ENCODE results near the gene SULT1A1.
"Not testable (repeated sequence)": the region's sequence is repeated elsewhere in the genome, so short reads cannot be mapped to it uniquely, and the experiment has no call there.

Gene SULT1A1

DNA sequence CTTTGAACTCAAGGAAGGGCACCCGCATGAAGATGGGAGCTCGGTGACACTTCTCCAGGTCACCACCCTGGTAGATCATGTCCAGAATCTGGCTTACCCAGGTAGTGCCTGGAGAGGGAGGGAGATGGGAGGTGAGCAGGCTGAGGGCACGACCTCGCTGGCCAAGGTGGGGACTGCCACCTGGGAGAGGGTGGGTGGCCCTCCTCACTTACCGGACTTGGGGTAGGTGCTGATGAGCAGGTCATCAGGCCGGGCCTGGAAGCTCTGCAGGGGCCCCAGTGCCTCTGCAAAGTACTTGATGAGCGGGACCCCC lies 1.4 kb downstream of the SULT1A1 start:
- not testable (repeated sequence) for DNase-seq

- DNase-seq = not testable (repeated sequence)
These were observed 2.0 kb downstream of the SULT1A1 start for GRCh38 chr16:28607681-28608495.

DNA sequence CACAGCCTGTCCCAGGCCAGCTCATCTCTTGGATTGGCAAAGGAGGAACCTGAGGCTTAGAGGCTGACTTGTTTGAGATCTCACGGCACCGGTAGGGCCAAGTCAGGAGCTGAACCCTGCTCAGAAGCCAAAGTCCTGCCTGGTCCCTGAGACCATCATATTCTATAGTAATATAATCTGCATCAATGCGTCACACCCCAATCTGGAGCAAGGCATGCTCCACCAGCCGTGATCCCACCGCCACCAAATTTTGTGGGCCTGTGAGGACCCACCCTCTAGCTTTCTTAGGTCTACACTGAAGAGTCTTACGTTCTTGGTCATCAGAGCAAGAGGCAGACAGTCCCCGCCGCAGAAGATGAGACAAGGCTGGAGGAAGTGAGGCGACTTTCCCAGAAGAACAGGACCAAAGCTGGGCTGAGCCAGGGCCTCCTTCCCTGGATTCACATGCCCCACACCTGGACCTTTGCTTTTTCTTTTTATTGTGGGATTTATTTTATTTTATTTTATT lies 2.7 kb downstream of the SULT1A1 start:
- DNase-seq = no peak

DNA sequence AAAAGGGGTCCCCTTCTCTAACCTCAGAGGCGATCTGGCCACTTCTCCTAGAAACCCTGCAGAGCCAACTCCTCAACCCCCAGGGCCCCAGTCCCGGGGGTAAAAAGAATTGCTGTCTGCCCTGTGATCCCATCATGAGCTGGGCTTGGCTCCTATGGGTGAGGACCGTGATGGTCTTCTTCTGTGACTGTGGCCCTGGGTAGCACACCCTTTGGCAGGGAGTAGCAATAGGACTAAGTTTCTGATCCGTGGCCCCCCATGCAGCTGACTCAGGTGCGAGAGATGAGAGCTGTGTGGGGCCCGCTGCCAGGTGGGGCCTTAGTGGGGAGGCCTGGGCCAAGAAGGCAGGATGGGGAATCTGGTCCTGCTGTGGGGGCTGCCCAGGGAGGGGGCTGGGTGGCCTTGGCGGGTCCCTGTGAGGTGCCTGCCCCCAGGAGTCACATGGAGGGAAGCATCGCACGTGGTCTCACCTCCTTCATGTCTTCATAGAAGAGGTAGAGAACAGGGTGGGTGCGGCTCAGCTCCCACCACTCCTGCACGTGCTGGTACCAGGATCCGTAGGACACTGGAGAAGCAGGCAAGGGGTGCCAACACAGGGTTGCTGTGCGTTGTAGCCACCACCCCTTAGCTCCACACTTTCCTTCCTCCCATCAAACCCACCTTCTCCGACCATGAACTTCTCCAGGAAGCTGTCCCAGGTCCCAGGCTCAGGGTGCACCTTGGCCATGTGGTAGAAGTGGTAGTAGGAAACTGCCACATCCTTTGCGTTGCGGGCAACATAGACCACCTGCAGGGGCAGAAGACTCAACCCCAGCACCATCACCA lies 3.3 kb downstream of the SULT1A1 start:
- DNase-seq = no peak

DNA sequence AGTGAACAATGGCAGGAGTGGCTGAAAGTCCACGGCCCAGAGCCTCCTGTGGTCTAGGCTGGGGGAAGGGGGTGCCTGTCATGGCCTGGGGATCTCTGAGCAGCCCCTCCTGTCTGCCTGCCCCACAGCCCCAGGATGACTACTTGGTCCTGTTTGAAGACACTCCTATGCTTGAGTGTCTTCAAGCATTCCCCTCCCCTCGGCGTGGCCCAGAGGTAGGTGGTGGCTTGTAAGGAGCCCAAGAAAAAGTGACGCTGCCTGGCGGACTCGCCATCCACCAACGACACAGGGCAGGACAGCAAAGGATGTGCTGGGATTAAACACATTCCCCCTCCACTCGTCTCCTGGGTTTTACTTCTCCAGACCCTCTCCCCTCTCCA lies 5.7 kb downstream of the SULT1A1 start:
- no peak for DNase-seq

DNA sequence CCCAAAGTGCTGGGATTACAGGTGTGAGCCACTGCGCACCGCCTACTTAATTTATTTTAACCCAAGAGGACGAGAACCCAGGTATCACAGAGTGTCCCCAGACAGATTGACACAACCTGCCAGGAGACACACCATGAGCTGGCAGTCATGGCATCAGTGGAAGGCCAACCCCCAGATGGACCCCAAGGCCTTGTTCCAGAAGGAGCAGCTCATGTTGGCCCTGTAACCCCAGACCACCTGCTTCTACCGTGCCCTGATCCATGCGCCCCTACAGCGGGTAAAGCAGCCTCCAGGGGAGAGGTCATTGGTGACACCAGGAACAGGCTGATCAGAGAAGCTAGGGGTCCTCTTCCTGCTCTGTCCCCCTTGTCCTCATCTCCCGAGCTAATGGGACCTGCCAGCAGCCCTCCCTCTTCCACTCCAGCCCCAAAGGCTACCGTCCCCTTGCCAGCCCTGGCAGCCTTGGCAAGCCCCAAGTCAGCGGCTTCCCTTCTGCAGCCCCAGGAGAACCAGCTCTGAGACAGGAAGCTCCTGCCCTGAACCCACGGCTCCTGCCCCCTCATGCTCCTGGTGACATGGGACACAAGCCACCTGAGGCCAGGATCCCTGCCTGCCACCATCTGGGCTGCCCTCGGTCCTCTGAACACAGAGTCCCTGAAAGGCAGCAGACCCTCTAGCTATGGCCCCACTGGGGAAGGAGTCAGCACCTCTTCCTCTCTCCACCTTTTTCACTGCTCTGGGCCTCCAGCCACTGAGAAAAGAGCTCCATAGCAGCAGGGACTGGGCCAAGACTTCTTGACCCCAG lies 6.3 kb downstream of the SULT1A1 start:
- no peak for DNase-seq

DNA sequence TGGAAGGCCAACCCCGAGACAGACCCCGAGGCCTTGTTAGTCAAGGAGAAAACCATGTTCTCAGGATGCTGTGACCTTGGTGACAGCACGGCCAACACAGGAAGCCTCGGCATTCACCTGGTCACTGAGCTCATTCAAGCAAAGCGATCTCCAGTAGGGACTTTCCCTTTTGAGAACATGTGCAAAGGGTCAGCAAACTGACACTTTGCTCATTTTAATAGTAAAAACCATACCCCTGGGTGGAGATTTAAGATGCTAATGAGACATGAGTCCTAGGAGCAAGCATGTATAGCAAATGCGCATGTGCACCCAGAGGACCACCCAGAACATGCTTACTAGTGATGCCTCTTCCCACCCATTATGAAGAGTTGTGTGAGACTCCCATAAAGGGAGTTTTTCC lies 7.3 kb downstream of the SULT1A1 start:
- no peak for DNase-seq

DNA sequence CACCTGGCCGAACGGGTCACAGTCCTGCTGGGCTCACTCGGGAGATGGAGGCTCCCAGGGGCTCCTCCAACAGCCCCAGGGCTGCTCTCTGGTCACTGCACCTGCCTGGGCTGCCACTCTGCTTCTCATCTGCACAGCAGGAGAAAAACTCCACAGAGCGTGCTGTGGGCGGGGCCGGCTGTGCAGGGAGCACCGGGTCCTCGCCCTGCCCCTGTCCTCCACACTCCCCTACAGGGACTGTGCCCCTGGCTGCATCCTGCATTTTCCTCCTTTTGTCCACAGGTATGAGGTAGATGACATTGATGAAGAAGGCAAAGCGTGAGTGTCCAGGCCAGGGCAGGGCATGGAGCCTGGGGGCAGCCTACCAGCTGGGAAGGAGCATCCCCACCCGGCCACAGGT lies 7.8 kb downstream of the SULT1A1 start:
- not testable (repeated sequence) for DNase-seq

- DNase-seq = not testable (repeated sequence)
These were observed 8.3 kb downstream of the SULT1A1 start for GRCh38 chr16:28601589-28601988.

DNA sequence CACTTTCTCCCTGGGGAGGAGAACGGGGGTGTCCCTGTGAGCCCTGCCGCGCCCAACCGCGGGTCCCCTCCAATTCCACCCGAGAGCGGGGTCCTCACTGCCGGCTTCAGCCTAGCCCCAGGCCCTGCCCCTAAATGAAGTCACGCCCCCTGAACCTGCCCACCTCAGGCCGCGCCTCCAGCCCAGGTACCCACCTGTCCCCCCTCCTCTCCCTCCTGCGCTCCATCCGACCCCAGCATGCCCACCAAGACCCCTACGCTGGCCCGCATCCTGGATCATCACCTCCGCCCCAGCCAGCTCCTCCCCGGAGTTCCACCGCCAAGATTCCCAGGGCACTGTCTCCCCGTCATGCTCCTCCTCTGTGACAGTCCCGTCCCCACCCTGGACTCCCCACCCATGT lies 8.9 kb downstream of the SULT1A1 start:
- DNase-seq = not testable (repeated sequence)

- DNase-seq = not testable (repeated sequence)
These were observed 10.2 kb downstream of the SULT1A1 start for GRCh38 chr16:28599377-28600285.

GRCh38 chr16:28597692-28598261 lies 12.1 kb downstream of the SULT1A1 start:
- no peak for DNase-seq

GRCh38 chr16:28596840-28597691 lies 12.8 kb downstream of the SULT1A1 start, which contains the start of gene SULT1A2:
TSS of gene SULT1A2 (minus strand) at chr16:28597050. CDS start at chr16:28595930, 1,120 bp downstream.
- DNase-seq = no peak

GRCh38 chr16:28596115-28596630 lies 13.7 kb downstream of the SULT1A1 start:
- DNase-seq = no peak

- DNase-seq = not testable (repeated sequence)
These were observed 14.4 kb downstream of the SULT1A1 start for GRCh38 chr16:28595451-28595850.

DNA sequence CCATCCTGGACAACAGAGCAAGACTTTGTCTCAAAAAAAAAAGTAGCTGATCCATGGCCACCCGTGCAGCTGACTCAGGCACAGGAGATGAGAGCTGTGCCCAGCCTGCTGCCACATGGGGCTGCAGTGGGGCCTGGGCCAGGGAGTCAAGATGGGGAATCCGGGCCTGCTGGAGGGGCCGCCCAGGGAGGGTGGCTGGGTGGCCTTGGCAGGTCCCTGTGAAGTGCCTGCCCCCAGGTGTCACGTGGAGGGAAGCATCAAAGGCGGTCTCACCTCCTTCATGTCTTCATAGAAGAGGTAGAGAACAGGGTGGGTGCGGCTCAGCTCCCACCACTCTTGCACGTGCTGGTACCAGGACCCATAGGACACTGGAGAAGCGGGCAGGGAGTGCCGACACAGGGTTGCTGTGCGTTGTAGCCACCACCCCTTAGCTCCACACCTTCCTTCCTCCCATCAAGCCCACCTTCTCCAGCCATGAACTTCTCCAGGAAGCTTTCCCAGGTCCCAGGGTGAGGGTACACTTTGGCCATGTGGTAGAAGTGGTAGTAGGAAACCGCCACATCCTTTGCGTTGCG lies 16.8 kb downstream of the SULT1A1 start:
- DNase-seq = no peak

DNA sequence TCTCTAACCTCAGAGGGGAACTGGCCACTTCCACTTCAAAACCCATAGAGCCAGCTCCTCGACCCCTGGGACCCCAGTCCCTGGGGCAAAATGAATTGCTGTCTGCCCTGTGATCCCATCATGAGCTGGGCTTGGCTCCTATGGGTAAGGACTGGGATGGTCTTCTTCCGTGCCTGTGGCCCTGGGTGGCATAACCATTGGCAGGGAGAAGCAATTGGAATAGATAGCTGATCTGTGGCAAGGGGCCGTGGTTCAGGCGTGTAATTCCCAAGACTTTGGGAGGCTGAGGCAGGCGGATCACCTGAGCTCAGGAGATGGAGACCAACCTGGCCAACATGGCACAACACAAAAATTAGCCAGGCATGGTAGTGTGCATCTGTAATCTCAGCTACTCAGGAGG lies 17.3 kb downstream of the SULT1A1 start:
- no peak for DNase-seq

- DNase-seq = no peak
These were observed 18.5 kb downstream of the SULT1A1 start for GRCh38 chr16:28591355-28591754.

GRCh38 chr16:28590384-28591340 lies 19.2 kb downstream of the SULT1A1 start:
- DNase-seq = no peak

All from activated CD8-positive, alpha-beta memory T cell treated with anti-CD3 and anti-CD28 coated beads, Interleukin-2, amount 50 U/mL, for 4 hours (primary cell).